Natural killer cell treated with Interleukin-12 subunit alpha and Interleukin-12 subunit beta and Interleukin-15 and Interleukin-18, amount 100 ng/mL, for 72 hours (primary cell): ENCODE results near the gene NAV2. TPM values are rescaled to one million over a fixed set of nuclear protein-coding genes. Genes with fewer than 3 reads are reported as not detected.
A peak's percentile ranks its signal among the peaks of the same experiment; 100 is the strongest.

Experiments used
- ATAC-seq, 2 donors: fragments of 150-1000 bp; cut with Tn5 transposase in 1 of 2; sonication (Bioruptor Pico), chemical (Tn5 transposase) in 1 of 2; 2 replicates each; pipeline ENCODE4 v1.10.0; 2021
- DNase-seq: peaks from one replicate; pipeline ENCODE4 v3.0.0; 2022; ENCODE audit warnings: low spot score
- H3K27ac Mint-ChIP-seq, 2 donors: 1 replicate in 1 of 2; 2 replicates in 1 of 2; pipeline ENCODE4 v1.8.0; 2022; ENCODE audit warnings: mixed read lengths in 2 of 2, mild to moderate bottlenecking in 1 of 2, moderate library complexity in 1 of 2
- H3K27me3 Mint-ChIP-seq, 2 donors: 1 replicate in 1 of 2; 2 replicates in 1 of 2; pipeline ENCODE4 v1.8.0; 2022; ENCODE audit warnings: mixed read lengths in 2 of 2
- H3K36me3 Mint-ChIP-seq: one replicate; pipeline ENCODE4 v1.8.0; 2022; ENCODE audit warnings: mixed read lengths
- H3K4me1 Mint-ChIP-seq, 2 donors: 1 replicate in 1 of 2; 2 replicates in 1 of 2; pipeline ENCODE4 v1.8.0; 2022; ENCODE audit warnings: low read depth in 2 of 2, mixed read lengths in 2 of 2, mild to moderate bottlenecking in 1 of 2
- H3K4me3 Mint-ChIP-seq: one replicate; pipeline ENCODE4 v1.8.0; 2022; ENCODE audit warnings: mixed read lengths
- H3K9me3 Mint-ChIP-seq: 2 replicates; pipeline ENCODE4 v1.8.0; 2022; ENCODE audit warnings: mixed read lengths
- total RNA-seq, 2 donors: library from RNA; stranded (reverse); gene quantifications; one replicate each; pipeline ENCODE4 v1.2.3, GENCODE V29; 2022

Gene NAV2
- total RNA-seq, 2 donors from 2014 or later, result 0.31 to 0.67 TPM

DNA sequence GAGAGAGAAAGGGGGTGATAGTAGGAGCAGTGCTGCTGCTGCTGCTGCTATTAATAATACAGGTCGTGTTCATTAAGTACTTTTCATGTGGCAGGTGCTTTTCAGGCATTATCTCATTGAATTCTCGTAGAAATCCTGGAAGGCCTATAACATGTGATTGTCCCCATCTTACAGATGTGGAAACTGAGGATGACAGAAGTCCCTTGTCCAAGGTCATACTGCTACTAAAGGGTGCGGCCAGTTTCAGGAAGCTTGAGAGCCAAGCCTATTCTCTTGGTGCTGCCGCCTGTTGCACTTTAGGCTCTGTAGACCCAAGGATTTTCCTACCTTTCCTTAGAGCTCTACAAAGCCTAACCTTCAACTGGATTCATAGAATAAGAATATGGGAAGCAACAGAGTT, 254.3 kb downstream of the NAV2 start:
- Mint-ChIP-seq H3K9me3 (no peaks in the 10 kb centered on the region), H3K4me3 (no peak overlapping the region), H3K27ac (no peak overlapping the region), H3K4me1 (peaks cover 52 to 54% of the 10 kb centered on the region in 2 donors), H3K27me3 (peaks cover 34 to 42% of the 10 kb centered on the region in 2 donors), H3K36me3 (no peaks in the 10 kb centered on the region)
- no peak for DNase-seq
- no peak for ATAC-seq

- no peaks in the 10 kb centered on the region for H3K9me3 Mint-ChIP-seq
- DNase-seq (no peak), ATAC-seq (no peak)
- H3K4me3 Mint-ChIP-seq, result no peak overlapping the region
- peaks cover 33 to 42% of the 10 kb centered on the region in 2 donors for H3K27me3 Mint-ChIP-seq
- no peaks in the 10 kb centered on the region for H3K36me3 Mint-ChIP-seq
- H3K27ac Mint-ChIP-seq, result no peak overlapping the region
- peaks cover 60% of the 10 kb centered on the region in 2 donors for H3K4me1 Mint-ChIP-seq
These were observed 255.2 kb downstream of the NAV2 start for GRCh38 chr11:19967787-19968186.

DNA sequence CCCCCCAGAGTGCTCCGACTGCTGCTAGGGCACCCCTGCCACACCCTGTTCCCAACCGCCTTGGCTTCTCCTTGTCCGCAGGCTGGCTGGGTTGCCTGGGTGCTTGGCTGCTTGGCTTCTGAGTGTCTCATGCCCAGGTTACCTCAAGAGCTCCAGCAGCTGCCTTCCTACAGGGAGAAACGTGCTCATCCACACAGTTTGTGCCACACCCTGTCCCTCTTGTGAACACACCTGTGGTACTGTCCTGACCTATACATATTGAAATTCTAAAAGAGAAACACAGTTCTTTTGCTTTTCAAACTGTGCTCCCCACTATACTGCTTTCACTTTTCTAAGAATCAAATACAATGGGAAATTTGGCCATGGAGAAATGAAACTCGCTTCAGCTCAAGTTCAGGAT, 256.2 kb downstream of the NAV2 start:
- Mint-ChIP-seq H3K9me3 (no peaks in the 10 kb centered on the region), H3K4me3 (no peak overlapping the region), H3K27ac (no peak overlapping the region), H3K27me3 (peaks cover 32 to 44% of the 10 kb centered on the region in 2 donors), H3K4me1 (peaks cover 53% of the 10 kb centered on the region in 2 donors), H3K36me3 (no peaks in the 10 kb centered on the region)
- ATAC-seq (no peak), DNase-seq (no peak)

DNA sequence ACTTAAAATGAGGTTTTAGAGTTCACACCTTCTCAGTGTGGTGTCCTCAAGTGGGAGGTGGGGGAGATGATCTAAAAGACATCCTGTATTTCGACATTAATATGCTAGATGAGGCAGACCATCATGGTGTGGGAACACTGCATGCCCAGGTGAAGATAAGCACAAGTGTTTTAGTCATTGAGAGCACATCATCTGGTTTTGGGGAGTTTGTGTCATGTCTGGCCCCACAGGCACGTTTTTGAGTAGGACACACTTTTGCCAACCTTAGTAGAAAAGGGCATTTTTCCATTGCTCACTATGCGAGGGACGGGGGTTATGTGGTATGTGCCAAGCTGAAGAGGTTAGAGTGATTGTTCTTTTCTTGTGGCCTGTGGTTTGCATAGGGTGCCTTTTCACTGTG, 258.3 kb downstream of the NAV2 start:
- Mint-ChIP-seq H3K36me3 (no peaks in the 10 kb centered on the region), H3K4me1 (peaks cover 38 to 42% of the 10 kb centered on the region in 2 donors), H3K4me3 (peak overlapping the region; percentile 66), H3K27me3 (peaks cover 35 to 47% of the 10 kb centered on the region in 2 donors), H3K27ac (peak overlapping the region; percentile 26 to 38), H3K9me3 (no peaks in the 10 kb centered on the region)
- peak; percentile 85 to 92 for ATAC-seq
- DNase-seq, result peak; percentile 65

GRCh38 chr11:19972091-19972490, 259.5 kb downstream of the NAV2 start:
- ATAC-seq (no peak), DNase-seq (no peak)
- no peak overlapping the region for H3K4me3 Mint-ChIP-seq
- no peak overlapping the region for H3K27ac Mint-ChIP-seq
- peaks cover 38 to 47% of the 10 kb centered on the region in 2 donors for H3K27me3 Mint-ChIP-seq
- peaks cover 31 to 33% of the 10 kb centered on the region in 2 donors for H3K4me1 Mint-ChIP-seq
- no peaks in the 10 kb centered on the region for H3K36me3 Mint-ChIP-seq
- H3K9me3 Mint-ChIP-seq, result no peaks in the 10 kb centered on the region

- Mint-ChIP-seq H3K4me1 (peaks cover 31 to 33% of the 10 kb centered on the region in 2 donors), H3K4me3 (no peak overlapping the region), H3K9me3 (no peaks in the 10 kb centered on the region), H3K36me3 (no peaks in the 10 kb centered on the region), H3K27me3 (peaks cover 39 to 48% of the 10 kb centered on the region in 2 donors), H3K27ac (no peak overlapping the region)
- ATAC-seq (no peak), DNase-seq (no peak)
These were observed 260.0 kb downstream of the NAV2 start for GRCh38 chr11:19972651-19973050.

DNA sequence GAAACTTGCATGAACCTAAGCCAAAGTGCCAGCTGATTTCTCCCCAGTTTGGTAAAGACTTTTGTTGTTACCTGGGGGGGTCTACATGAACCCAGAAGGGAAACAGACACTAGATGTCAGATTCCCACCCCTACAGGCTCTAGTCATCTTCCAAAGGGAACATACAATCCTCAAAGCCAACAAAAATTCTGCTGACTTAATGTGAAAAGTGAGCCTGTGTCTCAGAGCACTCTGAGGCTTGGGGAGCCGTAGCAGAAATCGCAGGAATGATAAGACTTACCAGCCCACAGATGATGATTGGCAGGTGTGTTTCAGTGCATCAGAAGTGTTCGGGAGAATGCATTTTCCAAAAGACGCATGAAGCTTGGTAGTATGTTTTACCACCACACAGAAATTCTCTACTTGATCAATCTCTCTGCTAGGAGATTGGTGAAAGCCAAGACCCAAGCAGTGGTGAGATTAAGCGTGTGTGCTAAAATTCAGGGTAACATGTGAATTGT, 260.5 kb downstream of the NAV2 start:
- no peak for DNase-seq
- Mint-ChIP-seq H3K9me3 (no peaks in the 10 kb centered on the region), H3K4me3 (no peak overlapping the region), H3K27ac (no peak overlapping the region), H3K27me3 (peaks cover 36 to 43% of the 10 kb centered on the region in 2 donors), H3K4me1 (peaks cover 31 to 33% of the 10 kb centered on the region in 2 donors), H3K36me3 (no peaks in the 10 kb centered on the region)
- no peak for ATAC-seq

DNA sequence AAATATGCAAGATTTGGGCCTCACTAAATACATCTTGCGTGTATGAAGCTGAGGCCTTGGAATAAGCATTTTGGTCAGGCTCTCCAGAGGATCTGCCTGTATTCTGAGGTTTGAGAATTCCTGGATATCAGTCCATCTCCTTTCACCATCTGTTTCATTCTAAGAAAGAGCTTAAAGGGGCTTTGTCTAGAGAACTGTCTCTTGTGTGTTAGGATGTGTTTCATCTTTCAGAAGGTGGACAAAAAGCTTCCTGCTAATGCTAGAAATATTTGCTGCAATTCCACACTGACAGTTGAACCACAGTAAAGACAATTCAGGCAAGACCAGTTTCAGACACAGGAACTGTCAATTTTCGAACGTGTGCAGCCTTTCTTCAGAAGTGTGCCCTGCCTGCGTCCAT, 262.2 kb downstream of the NAV2 start:
- H3K27ac Mint-ChIP-seq, result peak overlapping the region in 1 of 2 donors; percentile 7
- H3K36me3 Mint-ChIP-seq, result no peaks in the 10 kb centered on the region
- H3K4me1 Mint-ChIP-seq, result peaks cover 24% of the 10 kb centered on the region in 2 donors
- ATAC-seq, result no peak
- no peak overlapping the region for H3K4me3 Mint-ChIP-seq
- DNase-seq, result no peak
- no peaks in the 10 kb centered on the region for H3K9me3 Mint-ChIP-seq
- peaks cover 39 to 49% of the 10 kb centered on the region in 2 donors for H3K27me3 Mint-ChIP-seq

DNA sequence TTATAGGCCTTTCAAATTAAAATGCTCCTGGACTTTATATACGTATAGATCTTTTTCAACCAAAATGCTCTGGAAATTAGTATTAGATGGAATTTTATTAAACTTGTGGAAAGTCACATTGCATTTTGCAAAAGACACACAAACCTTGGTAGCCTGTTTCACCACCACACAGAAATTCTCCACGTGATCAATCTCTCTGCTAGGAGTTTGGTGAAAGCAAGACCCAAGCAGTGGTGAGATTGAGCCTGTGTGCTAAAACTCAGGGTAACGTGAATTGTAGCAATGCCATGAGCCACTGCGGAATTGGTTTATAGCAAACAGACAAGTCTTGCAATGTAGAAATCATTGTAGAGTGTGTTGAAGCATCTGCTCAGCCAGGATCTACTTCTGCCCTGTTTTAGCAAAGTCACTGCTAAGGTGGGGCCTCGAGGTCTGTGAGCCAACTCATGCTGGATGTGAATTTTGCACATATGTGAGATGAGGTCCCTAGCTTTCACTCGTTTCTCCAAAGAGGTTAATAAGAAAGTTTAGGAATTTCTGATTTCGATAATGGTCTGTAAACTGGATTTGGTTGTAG, 262.9 kb downstream of the NAV2 start:
- Mint-ChIP-seq H3K4me3 (no peak overlapping the region), H3K4me1 (peaks cover 18% of the 10 kb centered on the region in 2 donors), H3K27ac (no peak overlapping the region), H3K36me3 (no peaks in the 10 kb centered on the region), H3K9me3 (no peaks in the 10 kb centered on the region), H3K27me3 (peaks cover 39 to 51% of the 10 kb centered on the region in 2 donors)
- no peak for ATAC-seq
- no peak for DNase-seq

- Mint-ChIP-seq H3K4me3 (no peak overlapping the region), H3K27me3 (peaks cover 39 to 57% of the 10 kb centered on the region in 2 donors), H3K9me3 (no peaks in the 10 kb centered on the region), H3K4me1 (peaks cover 9 to 12% of the 10 kb centered on the region in 2 donors), H3K27ac (no peak overlapping the region), H3K36me3 (no peaks in the 10 kb centered on the region)
- DNase-seq, result no peak
- ATAC-seq, result no peak
These were observed 263.8 kb downstream of the NAV2 start for GRCh38 chr11:19976281-19976941.

GRCh38 chr11:19977941-19978340, 265.3 kb downstream of the NAV2 start:
- no peak for DNase-seq
- H3K36me3 Mint-ChIP-seq, result no peaks in the 10 kb centered on the region
- H3K4me1 Mint-ChIP-seq, result peaks cover 0 to 3% of the 10 kb centered on the region in 2 donors
- no peak overlapping the region for H3K27ac Mint-ChIP-seq
- H3K27me3 Mint-ChIP-seq, result peaks cover 44 to 54% of the 10 kb centered on the region in 2 donors
- no peaks in the 10 kb centered on the region for H3K9me3 Mint-ChIP-seq
- H3K4me3 Mint-ChIP-seq, result no peak overlapping the region
- ATAC-seq, result no peak

GRCh38 chr11:19978668-19979518, 266.3 kb downstream of the NAV2 start:
- Mint-ChIP-seq H3K9me3 (no peaks in the 10 kb centered on the region), H3K36me3 (no peaks in the 10 kb centered on the region), H3K4me3 (no peak overlapping the region), H3K4me1 (peaks cover 0 to 3% of the 10 kb centered on the region in 2 donors), H3K27ac (peak overlapping the region in 1 of 2 donors; percentile 47), H3K27me3 (peaks cover 49 to 58% of the 10 kb centered on the region in 2 donors)
- ATAC-seq, result peak in 1 of 2 donors; percentile 67
- no peak for DNase-seq

GRCh38 chr11:19979519-19979845, 266.8 kb downstream of the NAV2 start:
- Mint-ChIP-seq H3K36me3 (no peaks in the 10 kb centered on the region), H3K9me3 (no peaks in the 10 kb centered on the region), H3K27me3 (peaks cover 44 to 55% of the 10 kb centered on the region in 2 donors), H3K4me3 (no peak overlapping the region), H3K27ac (no peak overlapping the region), H3K4me1 (peaks cover 0 to 3% of the 10 kb centered on the region in 2 donors)
- DNase-seq (no peak), ATAC-seq (no peak)

DNA sequence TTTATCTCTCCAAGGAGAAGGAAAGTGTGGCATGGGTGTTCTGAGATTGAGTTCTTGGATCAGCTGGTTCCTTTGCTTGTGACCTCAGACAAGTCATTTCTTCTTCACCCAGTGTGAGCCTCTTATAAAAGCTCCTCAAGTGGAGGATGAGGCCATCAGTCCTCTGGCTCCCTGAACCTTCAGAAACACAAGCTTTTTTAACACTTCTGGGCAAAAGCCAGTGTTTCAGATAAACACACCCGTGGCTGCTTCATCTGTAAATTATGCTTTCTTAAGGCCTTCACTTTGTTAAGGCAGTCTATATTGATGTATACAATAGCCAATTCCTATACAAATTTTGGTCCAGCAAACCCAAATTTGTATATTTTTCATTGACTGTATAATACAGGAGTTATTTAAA, 267.8 kb downstream of the NAV2 start:
- H3K9me3 Mint-ChIP-seq, result no peaks in the 10 kb centered on the region
- DNase-seq, result no peak
- no peak overlapping the region for H3K4me3 Mint-ChIP-seq
- no peaks in the 10 kb centered on the region for H3K36me3 Mint-ChIP-seq
- H3K27me3 Mint-ChIP-seq, result peaks cover 42 to 55% of the 10 kb centered on the region in 2 donors
- H3K4me1 Mint-ChIP-seq, result peaks cover 0 to 3% of the 10 kb centered on the region in 2 donors
- H3K27ac Mint-ChIP-seq, result no peak overlapping the region
- ATAC-seq, result no peak
